ENCODE data around the gene SLC39A10.

The SLC39A10 gene, protein sequence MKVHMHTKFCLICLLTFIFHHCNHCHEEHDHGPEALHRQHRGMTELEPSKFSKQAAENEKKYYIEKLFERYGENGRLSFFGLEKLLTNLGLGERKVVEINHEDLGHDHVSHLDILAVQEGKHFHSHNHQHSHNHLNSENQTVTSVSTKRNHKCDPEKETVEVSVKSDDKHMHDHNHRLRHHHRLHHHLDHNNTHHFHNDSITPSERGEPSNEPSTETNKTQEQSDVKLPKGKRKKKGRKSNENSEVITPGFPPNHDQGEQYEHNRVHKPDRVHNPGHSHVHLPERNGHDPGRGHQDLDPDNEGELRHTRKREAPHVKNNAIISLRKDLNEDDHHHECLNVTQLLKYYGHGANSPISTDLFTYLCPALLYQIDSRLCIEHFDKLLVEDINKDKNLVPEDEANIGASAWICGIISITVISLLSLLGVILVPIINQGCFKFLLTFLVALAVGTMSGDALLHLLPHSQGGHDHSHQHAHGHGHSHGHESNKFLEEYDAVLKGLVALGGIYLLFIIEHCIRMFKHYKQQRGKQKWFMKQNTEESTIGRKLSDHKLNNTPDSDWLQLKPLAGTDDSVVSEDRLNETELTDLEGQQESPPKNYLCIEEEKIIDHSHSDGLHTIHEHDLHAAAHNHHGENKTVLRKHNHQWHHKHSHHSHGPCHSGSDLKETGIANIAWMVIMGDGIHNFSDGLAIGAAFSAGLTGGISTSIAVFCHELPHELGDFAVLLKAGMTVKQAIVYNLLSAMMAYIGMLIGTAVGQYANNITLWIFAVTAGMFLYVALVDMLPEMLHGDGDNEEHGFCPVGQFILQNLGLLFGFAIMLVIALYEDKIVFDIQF

DNA sequence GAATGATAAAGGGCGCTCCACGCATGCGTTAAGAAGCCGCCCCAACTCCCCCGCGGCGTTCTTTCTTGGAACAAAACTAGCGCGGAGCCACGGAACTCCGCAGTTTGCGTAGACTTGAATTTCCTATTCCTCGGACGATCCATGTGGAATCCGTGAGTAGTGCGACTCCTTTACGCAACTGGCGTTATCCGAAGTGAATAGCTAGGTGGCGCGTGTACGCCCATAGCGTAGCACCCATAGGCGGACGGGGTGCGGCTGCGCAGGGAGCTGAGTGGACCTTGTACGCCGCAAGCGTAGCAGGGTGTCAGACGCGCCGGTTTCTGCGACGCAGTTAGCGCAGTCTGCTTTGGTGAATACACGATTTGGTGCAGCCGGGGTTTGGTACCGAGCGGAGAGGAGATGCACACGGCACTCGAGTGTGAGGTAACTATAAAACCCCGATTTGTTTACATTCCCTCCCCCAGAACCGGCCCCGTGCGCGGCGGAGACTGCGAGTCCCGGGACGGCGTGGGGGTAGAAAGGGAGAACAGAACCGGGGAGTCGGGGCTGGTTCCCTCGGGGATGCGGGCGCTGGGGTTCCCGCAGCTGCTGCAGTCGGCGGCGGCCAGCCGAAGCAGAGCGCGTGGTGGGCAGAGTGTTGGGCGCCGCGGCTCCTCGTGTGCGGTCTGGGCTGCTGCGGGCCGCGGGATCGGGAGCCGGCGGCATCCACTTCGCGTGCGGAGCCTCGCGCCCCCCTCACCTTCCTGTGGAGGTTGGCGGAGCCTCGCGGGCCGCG, at the start of gene SLC39A10:
SLC39A10 (plus strand) TSS at position 368 of the 775 bp plus-strand sequence. CDS start 22,817 bp downstream, outside the sequence.
- in situ Hi-C loops (cut with MboI; ENCODE audit: low pct_unique_long_range_greater_than_20kb, low sequenced_read_pairs, unreplicated experiment), result loop anchor here (25.0 kb wide), 3 partner anchors 170 to 405 kb away; partner anchors contain the start of gene DNAH7
- TF ChIP-seq, protein P1, sequence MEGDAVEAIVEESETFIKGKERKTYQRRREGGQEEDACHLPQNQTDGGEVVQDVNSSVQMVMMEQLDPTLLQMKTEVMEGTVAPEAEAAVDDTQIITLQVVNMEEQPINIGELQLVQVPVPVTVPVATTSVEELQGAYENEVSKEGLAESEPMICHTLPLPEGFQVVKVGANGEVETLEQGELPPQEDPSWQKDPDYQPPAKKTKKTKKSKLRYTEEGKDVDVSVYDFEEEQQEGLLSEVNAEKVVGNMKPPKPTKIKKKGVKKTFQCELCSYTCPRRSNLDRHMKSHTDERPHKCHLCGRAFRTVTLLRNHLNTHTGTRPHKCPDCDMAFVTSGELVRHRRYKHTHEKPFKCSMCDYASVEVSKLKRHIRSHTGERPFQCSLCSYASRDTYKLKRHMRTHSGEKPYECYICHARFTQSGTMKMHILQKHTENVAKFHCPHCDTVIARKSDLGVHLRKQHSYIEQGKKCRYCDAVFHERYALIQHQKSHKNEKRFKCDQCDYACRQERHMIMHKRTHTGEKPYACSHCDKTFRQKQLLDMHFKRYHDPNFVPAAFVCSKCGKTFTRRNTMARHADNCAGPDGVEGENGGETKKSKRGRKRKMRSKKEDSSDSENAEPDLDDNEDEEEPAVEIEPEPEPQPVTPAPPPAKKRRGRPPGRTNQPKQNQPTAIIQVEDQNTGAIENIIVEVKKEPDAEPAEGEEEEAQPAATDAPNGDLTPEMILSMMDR (IDR thresholded peaks at IDR 0.05; ENCODE audit: extremely low read depth, insufficient read depth, missing control alignments), result peak; percentile 21
- peak; percentile 87 for DNase-seq (ENCODE audit: low spot score)

DNA sequence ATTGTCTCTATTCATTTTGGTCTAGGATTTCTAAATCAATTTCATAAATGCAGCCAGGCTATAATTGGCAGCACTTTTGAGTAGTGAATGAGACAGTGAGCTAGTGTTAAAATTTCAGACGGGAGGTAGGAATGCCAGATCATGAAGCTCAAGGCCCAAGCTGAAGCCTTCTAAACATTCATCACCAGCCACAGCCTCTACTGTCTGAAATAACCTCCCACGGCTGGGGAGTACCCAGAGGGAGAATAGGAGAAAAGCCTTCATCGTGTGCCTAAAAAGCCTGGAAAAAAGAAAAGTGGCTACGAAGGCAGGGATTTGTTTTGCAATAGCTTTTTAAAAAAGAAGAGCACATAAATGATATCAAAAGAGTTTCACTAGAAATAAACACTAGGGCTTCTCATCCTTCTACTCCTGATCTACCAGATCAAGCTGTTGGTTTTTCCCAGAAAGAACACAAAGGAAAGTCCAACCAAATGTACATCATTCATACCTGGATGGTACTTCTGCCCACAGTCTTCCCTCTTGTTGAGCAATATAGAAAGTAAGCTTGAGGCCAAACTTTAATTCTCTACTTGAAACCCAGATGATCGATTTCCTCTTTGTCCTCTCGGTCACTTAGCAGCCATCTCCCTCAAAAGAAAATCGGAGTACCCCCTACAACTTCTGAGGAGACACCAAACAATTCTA, 48.1 kb upstream of the SLC39A10 start:
- in situ Hi-C loops (cut with MboI; ENCODE audit: low pct_unique_long_range_greater_than_20kb, low sequenced_read_pairs, unreplicated experiment), result no loop called here
- no peak for DNase-seq (ENCODE audit: low spot score)
- TF ChIP-seq, protein P1 (IDR thresholded peaks at IDR 0.05; ENCODE audit: extremely low read depth, insufficient read depth, missing control alignments), result no peak

DNA sequence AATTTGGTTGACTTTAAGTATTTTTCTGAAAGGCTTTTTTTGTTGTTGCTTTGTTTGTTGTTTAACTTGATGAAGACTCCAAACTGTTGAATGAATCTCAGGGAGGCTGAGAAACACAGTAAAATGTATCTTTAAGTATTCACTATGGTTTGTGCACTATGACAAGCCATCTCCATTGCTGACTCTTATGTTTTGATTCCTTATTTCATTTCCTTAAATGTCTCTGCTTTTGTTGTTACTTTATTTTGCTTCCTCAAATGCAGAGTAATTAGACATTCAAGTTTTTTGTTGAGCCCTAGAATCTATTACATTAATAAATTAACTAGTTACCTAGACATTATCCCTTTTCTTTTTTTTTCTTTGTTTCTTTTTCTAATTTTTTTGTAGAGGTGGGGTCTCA, 46.3 kb upstream of the SLC39A10 start:
- no peak for DNase-seq (ENCODE audit: low spot score)
- in situ Hi-C loops (cut with MboI; ENCODE audit: low pct_unique_long_range_greater_than_20kb, low sequenced_read_pairs, unreplicated experiment), result no loop called here
- TF ChIP-seq, protein P1 (IDR thresholded peaks at IDR 0.05; ENCODE audit: extremely low read depth, insufficient read depth, missing control alignments), result no peak

DNA sequence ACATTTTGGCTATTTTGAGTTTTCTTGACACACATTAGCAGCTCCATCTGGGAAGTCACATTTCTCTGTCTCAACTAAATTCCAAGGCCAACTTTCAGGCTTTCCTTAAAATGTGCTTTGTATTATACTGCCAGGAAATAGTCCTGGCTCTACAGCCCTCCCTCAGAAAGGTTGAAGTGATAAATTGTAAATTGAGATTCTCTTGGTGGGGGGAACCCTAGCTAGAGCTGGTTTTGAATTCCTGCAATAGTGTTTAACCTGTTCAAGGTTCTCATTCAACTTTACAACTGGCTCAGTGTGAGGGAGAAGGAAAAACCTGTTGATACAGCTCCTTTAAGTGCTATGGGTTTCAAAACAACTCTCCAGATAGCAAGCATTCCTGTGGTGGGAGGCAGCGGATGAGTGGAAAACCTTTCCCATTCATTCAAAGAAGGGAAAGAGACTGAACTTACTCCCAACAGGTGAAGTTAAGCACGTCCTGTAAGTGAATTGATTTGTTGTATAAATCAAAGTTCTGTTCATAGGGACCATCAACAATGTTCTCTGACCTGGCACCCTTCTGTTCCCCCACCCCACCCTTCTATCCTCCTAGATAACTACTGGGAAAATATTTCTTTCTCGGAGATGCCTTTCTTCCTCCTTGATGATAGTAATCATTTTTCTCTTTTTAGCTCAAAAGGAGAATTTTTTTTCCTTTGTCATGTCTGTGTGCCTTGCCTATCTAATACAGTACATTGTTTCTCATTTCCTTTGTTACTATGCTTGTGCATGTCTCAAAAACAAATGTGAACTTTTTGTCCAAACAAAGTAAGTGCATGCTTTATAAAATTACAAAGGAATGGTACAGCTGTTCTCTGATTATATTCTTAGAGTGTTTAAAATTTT, 44.2 kb upstream of the SLC39A10 start:
- in situ Hi-C loops (cut with MboI; ENCODE audit: low pct_unique_long_range_greater_than_20kb, low sequenced_read_pairs, unreplicated experiment), result no loop called here
- no peak for DNase-seq (ENCODE audit: low spot score)
- TF ChIP-seq, protein P1 (IDR thresholded peaks at IDR 0.05; ENCODE audit: extremely low read depth, insufficient read depth, missing control alignments), result no peak

DNA sequence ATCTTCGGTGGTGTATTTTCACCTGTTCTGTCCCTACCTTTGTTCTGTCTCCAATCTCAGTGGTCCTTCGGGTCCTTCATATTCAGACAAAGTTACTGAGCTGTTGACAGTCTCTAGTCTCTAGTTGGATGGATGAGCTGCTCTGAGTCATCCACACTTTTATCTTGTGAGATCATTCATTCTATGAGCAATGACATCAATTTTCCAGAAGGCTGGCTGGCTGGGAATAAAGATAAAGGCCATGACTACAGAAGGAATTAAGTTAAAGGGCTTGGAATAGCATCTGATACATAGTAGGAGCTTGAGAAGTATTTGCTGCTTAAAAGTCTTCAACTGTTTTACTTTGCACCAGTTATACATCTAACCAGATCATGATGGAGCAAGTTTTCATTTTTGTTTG, 43.1 kb upstream of the SLC39A10 start:
- no peak for DNase-seq (ENCODE audit: low spot score)
- in situ Hi-C loops (cut with MboI; ENCODE audit: low pct_unique_long_range_greater_than_20kb, low sequenced_read_pairs, unreplicated experiment), result no loop called here
- TF ChIP-seq, protein P1 (IDR thresholded peaks at IDR 0.05; ENCODE audit: extremely low read depth, insufficient read depth, missing control alignments), result no peak
